ENCODE measurements around the gene TAS2R5.
"Not testable (repeated sequence)": the region's sequence is repeated elsewhere in the genome, so short reads cannot be mapped to it uniquely, and the experiment has no call there.

TAS2R5 gene, protein sequence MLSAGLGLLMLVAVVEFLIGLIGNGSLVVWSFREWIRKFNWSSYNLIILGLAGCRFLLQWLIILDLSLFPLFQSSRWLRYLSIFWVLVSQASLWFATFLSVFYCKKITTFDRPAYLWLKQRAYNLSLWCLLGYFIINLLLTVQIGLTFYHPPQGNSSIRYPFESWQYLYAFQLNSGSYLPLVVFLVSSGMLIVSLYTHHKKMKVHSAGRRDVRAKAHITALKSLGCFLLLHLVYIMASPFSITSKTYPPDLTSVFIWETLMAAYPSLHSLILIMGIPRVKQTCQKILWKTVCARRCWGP

DNA sequence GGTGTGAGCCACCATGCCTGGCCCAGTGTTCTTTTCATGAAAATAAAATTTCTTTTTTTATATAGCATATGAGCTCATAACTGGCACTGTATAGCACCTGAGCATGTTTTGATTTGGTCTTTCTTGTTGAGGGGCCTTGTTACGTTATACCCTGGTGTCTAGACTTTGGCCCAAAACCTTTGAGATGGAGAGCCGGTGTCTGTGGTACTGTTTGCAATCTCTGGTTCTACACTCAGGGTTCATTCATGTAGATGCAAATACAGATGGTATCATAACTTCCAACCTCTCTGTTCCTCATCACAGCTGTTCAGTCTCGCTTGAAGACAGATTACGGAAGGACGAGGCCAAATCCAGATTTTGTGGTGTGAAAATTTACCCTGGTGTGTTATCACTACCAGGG is at the start of gene TAS2R5:
TSS of gene TAS2R5 (plus strand) at position 301 of the 400 bp plus-strand sequence. CDS start 145 bp downstream, outside the sequence.
- DNase-seq (ENCODE audit: low read depth), result no peak

DNA sequence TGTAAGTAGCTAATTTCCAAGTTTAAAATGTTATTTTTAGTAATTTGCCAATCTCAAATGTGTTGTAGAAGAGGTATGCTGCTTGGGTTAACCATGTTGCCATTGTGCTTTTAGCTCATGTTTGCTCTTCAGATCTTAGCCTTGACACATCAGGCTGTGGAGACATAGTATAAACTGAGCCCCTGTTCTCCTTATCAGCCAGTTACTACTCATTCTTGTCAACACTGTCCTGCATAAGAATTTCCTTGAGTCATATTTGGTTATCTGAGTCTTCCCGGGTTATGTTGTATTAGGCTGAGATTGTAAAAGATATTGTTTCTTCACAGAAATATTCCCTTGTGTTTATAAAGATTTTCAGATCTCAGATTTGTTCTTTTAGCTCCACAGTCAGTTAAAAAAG is 47.8 kb upstream of the TAS2R5 start:
- DNase-seq (ENCODE audit: low read depth), result no peak

DNA sequence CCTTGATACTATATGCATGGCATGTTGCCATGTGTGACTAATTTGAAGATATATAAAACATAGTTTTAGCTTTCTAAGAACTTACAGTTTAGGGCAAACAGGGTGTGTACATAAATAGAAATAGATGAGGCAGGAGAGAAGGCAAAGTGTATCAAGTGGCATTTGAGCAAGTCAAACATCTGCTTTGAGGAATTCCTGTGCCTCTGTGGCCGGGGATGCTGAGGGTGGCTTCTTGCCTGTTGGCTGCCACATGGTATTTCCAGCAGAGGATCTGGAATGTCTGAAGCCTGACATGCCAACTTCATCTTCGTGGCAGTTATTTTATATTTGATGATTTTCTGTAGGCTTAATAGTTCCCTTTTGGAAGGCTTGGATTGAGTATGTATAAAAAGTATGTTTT is 45.9 kb upstream of the TAS2R5 start:
- DNase-seq (ENCODE audit: low read depth), result no peak

DNA sequence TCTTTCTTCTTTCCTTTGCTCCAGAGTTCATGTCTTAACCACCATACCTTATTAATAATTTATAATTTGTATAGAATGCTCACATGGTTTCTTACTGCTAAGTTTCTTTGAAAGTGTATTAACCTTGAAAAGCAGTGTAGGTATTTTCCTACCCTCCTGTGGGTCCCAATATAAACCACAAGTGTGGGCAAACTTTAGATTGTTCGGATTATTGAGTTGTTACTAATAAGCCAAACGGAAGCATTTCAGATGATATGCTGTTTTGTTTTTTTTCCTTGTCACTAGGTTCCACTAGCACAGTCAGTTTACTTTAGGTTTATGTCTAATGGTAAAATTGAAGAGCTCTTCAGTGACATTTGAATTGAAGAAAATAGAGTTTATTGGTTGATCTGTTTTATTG is 41.6 kb upstream of the TAS2R5 start:
- DNase-seq (ENCODE audit: low read depth), result no peak

DNA sequence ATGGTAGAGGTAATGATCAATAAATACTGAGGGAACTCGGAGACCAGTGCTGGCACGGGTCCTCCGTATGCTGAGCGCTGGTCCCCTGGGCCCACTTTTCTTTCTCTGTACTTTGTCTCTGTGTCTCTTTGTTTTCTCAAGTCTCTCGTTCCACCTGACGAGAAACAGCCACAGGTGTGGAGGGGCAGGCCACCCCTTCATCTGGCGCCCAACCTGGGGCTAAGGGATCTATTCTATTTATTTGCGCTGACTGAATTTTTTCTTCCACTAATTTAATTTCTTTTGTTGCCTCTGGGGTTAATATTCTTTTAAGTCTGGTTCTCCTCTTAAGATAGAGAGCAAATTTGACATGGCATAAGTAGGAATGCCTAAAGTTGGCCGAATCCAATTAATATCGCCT is 38.1 kb upstream of the TAS2R5 start:
- DNase-seq (ENCODE audit: low read depth), result not testable (repeated sequence)

DNA sequence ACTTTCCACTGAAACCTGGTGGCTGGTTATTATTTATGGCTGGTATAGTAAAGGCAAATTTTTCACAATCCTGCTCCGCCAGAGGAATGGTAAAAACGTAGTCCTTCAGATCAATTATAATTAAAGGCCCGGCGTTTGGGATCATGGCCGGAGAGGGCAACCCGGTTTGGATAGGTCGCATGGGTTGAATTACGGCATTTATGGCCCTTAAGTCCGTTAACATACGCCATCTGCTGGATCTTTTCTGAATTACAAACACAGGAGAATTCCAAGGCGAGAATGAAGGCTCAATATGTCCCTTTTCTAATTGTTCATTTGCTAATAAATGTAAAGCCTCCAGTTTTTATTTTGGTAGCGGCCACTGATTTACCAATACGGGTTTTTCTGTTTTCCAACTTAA is 37.4 kb upstream of the TAS2R5 start:
- DNase-seq (ENCODE audit: low read depth), result no peak

DNA sequence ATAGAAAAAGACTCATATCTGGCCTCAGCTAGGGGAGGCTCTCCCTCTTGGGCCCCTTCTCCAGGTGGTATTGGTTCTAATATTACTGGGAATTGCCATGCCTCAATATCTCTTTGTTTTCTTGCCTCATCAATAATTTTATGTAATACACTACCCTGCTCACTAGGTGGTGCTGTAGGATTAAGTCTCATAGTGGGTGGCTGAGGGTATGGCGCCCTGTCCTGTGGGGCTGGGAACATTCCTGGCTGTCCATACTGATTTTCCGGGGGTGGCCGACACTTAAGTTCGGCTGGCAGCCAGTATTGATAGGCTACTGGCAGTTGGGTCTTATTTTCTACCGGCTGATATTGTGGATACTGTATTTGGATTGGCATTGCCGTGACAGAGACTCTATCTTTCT is 35.1 kb upstream of the TAS2R5 start:
- no peak for DNase-seq (ENCODE audit: low read depth)

DNA sequence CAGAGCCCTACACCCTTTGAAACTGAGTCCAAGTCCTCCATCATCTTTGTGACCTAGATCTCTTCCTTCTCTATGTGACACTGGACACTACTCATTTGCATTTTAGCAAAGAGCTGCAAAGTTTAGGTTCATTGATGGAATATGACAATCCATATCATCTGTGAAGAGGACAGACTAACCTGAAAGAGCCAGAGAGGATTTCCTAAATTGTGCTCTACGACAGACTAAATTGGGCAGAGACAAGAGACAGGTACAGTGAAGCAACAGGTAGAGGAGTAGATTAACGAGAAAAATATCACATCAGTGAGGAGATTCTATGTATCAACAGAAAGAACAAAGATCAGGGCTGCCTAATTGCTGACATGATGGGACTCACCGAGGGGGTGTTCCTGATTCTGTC is 26.2 kb upstream of the TAS2R5 start, which contains the start of gene TAS2R3:
TSS of gene TAS2R3 (plus strand) at position 301 of the 400 bp plus-strand sequence. CDS start at position 363, 62 bp downstream.
- DNase-seq (ENCODE audit: low read depth), result no peak

DNA sequence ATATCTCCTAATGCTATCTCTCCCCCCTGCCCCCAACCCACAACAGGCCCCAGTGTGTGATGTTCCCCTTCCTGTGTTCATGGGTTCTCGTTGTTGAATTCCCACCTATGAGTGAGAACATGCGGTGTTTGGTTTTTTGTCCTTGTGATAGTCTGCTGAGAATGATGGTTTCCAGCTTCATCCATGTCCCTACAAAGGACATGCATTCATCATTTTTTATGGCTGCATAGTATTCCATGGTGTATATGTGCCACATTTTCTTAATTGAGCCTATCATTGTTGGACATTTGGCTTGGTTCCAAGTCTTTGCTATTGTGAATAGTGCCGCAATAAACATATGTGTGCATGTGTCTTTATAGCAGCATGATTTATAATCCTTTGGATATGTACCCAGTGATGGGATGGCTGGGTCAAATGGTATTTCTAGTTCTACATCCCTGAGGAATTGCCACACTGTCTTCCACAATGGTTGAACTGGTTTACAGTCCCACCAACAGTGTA is 19.9 kb upstream of the TAS2R5 start:
- not testable (repeated sequence) for DNase-seq (ENCODE audit: low read depth)

DNA sequence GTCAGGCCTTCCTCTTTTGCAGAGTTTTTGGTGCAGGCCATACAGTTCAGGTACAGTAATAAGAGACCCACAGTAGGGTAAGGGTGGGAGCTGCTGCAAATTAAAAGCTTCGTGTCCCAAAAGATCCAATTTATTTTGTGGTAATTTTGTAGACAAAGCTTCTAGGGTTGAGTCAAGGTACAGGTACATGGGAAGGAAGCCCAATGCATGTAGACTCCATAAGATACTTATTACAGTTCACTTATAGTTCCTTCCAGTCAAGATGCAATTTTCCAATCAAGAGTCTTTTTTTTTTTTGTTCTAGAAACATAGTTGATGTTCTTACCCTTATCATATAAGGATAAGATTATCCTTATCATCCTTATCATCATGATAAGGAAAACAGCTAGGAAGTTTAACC is 13.6 kb upstream of the TAS2R5 start, which contains the start of gene TAS2R4:
TSS of gene TAS2R4 (plus strand) at position 301 of the 400 bp plus-strand sequence. CDS start 1,815 bp downstream, outside the sequence.
- no peak for DNase-seq (ENCODE audit: low read depth)

DNA sequence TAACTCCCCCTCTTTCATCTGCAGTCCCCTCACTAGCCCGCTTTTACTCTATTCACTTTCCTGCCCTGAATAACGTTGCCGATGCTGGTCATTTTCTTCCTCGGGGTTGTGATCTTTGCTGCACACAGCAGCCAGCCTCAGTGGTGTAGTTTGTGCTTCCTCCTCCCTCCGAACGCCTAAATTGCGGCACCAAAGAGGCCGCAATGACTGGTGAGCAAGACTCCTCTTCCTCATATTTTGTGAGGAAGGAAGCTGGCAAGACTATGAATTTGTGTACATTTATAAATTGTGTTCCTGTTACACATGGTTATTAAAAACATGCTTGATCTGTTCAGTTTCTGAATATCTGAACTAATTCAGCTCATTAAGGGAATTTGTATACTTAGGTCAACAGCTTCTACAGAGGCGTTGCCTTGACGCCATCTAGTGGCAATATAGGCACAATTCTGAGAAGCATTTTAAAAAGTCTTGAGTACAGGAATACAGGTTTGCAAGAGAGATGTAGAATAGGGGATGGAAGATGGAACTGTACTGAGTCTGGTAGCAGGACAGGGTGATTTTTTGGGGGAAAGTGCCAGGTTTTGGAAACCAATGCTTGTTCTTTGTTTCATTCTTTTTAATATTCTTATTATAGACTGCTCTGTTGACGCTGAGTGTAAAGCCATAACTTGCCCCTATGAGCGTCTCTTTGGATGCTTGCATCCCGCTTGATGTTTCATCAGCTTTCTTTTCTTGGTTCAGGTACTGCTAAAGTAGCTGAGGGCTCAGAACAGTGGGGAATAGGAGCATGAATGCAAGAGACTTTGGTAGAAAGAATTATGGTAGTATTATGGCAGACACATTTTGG is 4.1 kb upstream of the TAS2R5 start:
- no peak for DNase-seq (ENCODE audit: low read depth)

DNA sequence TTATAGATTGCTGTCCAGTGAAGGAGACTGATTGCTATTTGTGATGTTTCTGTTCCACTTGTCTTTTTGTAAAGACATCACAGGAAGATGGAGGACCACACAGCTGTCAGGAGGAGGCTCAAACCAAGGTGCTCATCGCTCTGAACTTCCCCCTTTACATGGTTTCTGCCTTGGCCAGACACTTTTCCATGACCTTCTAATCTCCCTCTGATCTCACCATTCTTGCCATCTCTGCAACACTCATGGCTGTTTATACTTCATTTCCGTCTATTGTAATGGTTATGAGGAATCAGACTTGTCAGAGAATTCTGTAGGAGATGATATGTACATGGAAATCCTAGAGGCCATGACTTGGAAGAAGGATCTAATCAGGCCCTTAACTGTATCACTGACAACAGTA is 1.7 kb upstream of the TAS2R5 start:
- no peak for DNase-seq (ENCODE audit: low read depth)

DNA sequence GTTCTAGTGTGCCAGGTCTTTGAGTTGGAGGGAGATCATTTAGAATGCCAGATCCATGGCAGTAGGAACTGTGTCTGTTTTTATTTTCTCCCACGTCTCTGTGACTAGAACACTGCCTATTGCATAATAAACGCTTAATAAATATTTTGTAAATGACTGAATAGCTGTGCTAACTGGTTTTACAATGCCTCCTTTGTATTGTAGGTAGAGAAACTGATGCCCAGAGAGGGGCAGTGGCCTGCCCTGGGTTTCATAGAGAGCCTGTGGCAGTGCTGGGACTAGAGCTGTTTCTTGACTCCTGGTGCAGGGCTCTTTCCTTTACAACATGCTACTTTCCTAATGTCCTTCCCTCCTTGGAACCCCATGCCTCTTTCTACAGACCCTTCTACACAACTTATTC is 2.5 kb downstream of the TAS2R5 start:
- no peak for DNase-seq (ENCODE audit: low read depth)

DNA sequence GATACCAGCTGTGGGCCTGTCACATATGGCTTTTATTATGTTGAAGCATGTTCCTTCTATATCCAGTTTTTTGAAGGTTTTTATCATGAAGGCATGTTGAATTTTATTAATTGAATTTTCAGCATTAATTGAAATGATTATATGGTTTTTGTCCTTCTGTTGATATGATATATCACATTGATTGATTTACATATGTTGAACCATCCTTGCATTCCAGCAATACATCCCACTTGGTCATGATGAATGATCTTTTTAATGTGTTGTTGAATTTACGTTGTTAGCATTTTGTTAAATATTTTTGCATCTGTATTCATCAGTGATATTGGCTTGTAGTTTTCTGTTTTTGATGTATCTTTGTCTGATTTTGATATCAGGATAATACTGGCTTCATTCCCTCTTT is 30.1 kb downstream of the TAS2R5 start:
- no peak for DNase-seq (ENCODE audit: low read depth)

DNA sequence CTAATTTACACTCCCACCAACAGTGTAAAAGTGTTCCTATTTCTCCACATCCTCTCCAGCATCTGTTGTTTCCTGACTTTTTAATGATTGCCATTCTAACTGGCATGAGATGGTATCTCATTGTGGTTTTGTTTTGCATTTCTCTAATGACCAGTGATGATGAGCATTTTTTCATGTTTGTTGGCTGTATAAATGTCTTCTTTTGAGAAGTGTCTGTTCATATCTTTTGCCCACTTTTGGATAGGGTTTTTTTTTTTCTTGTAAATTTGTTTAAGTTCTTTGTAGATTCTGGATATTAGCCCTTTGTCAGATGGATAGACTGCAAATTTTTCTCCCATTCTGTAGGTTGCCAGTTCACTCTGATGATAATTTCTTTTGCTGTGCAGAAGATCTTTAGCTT is 32.4 kb downstream of the TAS2R5 start:
- not testable (repeated sequence) for DNase-seq (ENCODE audit: low read depth)

DNA sequence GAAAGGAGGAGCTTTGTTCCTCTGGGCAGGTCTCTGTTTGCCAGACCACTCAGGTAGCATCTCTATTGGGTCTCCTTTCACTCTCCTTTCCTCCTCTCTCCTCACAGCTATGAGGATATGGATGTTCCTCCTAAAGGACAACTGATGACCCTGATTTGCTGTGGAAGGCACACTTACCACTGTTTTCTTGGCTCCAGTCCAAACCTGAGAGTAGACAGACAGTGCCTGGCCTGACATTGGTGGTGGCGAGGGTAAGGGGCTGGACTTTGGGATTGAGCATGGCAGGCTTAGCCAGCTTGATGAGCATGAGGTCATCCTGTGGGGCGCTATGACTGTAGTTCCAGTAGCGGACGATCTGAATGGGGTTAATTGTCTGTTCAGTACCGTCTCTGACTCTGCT is 47.7 kb downstream of the TAS2R5 start:
- DNase-seq (ENCODE audit: low read depth), result no peak

DNA sequence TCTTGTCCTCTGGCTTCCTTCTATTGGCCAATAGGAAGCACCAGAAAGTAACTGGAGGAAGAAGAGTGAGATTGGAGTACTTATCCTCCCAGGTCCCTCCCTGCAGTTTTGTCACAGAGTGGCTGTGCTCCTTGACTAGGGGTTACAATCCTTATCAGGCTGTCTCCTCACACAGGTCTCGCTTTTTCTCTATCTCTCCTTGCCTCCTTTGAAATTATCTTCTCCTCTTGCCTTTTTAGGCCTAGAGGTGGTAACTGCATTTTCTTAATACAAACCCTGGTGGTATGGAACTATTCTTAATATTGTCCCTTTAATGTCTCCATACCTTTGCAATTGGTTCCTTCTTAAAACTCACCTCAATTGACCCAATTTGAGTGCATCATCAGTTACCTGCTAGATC is 48.6 kb downstream of the TAS2R5 start:
- no peak for DNase-seq (ENCODE audit: low read depth)

DNA sequence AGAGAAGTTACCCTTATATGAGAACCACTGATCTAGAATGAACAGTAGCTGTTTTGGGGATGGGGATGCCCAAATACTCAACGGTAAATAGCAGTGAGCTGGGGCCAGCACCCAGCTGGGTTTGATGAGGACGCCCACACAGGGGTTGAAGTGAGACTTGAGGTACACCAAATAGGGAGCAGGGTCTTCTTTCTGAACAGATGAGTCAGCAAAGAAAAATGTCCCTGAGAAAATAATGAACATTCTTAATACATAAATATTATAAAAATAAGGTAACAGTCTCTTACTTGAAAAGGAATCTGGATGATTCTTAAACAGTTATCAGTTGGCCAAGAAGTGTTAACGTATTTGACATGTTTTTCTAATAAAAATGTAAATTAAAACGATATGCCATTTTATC is 49.2 kb downstream of the TAS2R5 start:
- no peak for DNase-seq (ENCODE audit: low read depth)

DNA sequence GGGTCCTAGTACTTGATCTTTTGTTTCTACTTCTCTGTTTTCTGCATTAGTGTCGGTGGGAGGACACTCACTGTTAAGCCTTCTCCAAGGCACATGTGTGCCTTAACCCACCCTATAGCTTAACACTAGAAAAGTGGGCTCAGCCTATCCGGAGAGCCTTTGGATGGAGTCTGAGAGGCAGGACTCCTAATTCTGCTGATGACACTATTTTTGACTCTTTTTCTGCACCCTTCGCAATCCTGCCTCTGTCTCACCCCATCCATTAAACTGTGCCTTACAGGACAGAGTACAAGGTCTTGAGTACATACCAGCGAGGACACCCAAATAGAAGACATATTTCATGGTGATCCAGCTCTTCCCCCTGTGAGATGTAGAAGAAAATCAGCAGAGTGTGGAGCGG is 50.7 kb downstream of the TAS2R5 start:
- no peak for DNase-seq (ENCODE audit: low read depth)
